Loucy (cell line): ENCODE data around the gene ENTHD1.

Experiments used
- CTCF ChIP-seq: fragments of 200-600 bp; sonication (generic); conservative IDR thresholded peaks from 2 replicates; pipeline ENCODE4 v1.5.1; 2014; ENCODE audit warnings: mild to moderate bottlenecking, antibody characterized with exemption, low read length
- EZH2phosphoT487 ChIP-seq: fragments of 200-600 bp; IDR thresholded peaks from 2 replicates; pipeline ENCODE4 v1.6.1; 2018; ENCODE audit warnings: antibody characterized with exemption, mild to moderate bottlenecking, moderate library complexity, borderline replicate concordance

GRCh38 chr22:39917776-39918495 lies 24.4 kb upstream of the ENTHD1 start:
- TF ChIP-seq CTCF (no peak), EZH2phosphoT487 (no peak)
